ENCODE results near the gene ATF6B.

Gene ATF6B

GRCh38 chr6:32127717-32128592 lies at the start of gene ATF6B:
TSS of gene ATF6B (minus strand) at chr6:32128246. CDS start at chr6:32128207, 39 bp downstream.
- peak; percentile 99 for DNase-seq

GRCh38 chr6:32177183-32177787 lies 49.2 kb upstream of the ATF6B start:
- DNase-seq: peak; percentile 64

- no peak for DNase-seq
These were observed 48.6 kb upstream of the ATF6B start for GRCh38 chr6:32176476-32177182.

GRCh38 chr6:32175711-32176475 lies 47.8 kb upstream of the ATF6B start, which contains the start of gene AGPAT1:
TSS of gene AGPAT1 (minus strand) at chr6:32176084. CDS start at chr6:32171496, 4,588 bp downstream.
- DNase-seq: peak; percentile 98

- no peak for DNase-seq
These were observed 47.3 kb upstream of the ATF6B start for GRCh38 chr6:32175322-32175710.

GRCh38 chr6:32174416-32174815 lies 46.4 kb upstream of the ATF6B start:
- DNase-seq: no peak

- no peak for DNase-seq
These were observed 45.1 kb upstream of the ATF6B start for GRCh38 chr6:32173051-32173727.

GRCh38 chr6:32171234-32171633 lies 43.2 kb upstream of the ATF6B start:
- no peak for DNase-seq

- DNase-seq: no peak
These were observed 42.2 kb upstream of the ATF6B start for GRCh38 chr6:32170294-32170693.

- no peak for DNase-seq
These were observed 41.0 kb upstream of the ATF6B start for GRCh38 chr6:32168807-32169591.

- DNase-seq: no peak
These were observed 40.3 kb upstream of the ATF6B start for GRCh38 chr6:32168350-32168749.

GRCh38 chr6:32167761-32168262 lies 39.8 kb upstream of the ATF6B start:
- DNase-seq: no peak

GRCh38 chr6:32167154-32167760 lies 39.2 kb upstream of the ATF6B start:
- DNase-seq: no peak

GRCh38 chr6:32166411-32167061 lies 38.5 kb upstream of the ATF6B start:
- no peak for DNase-seq

GRCh38 chr6:32164295-32164694 lies 36.2 kb upstream of the ATF6B start, which contains the start of gene EGFL8:
TSS of gene EGFL8 (plus strand) at chr6:32164595. CDS start at chr6:32166166, 1,571 bp downstream.
- DNase-seq: no peak

- DNase-seq: no peak
These were observed 35.7 kb upstream of the ATF6B start for GRCh38 chr6:32163559-32164258.

GRCh38 chr6:32158052-32158451 lies 30.0 kb upstream of the ATF6B start:
- DNase-seq: no peak

GRCh38 chr6:32156891-32157290 lies 28.8 kb upstream of the ATF6B start:
- no peak for DNase-seq

GRCh38 chr6:32154514-32155161 lies 26.6 kb upstream of the ATF6B start:
- DNase-seq: peak; percentile 73

All from activated CD4-positive, alpha-beta T cell treated with anti-CD3 and anti-CD28 coated beads, Interleukin-10, Interleukin-2, amounts not matched to agents 100 ng/mL and 50 ng/mL, durations not matched to agents 16 hours and 8 hours (primary cell).